Lower leg skin (tissue), 3 donors: ENCODE measurements around the gene CRYGD.
"Not testable (repeated sequence)": the region's sequence is repeated elsewhere in the genome, so short reads cannot be mapped to it uniquely, and the experiment has no call there.

Source experiments
- CTCF ChIP-seq, 3 donors: fragments of 450-650 bp; IDR thresholded peaks; one replicate each; pipeline ENCODE4 v1.5.1; 2016; ENCODE audit warnings: antibody characterized with exemption in 3 of 3, mild to moderate bottlenecking in 3 of 3, moderate library complexity in 2 of 3
- POLR2A ChIP-seq, 2 donors: fragments of 450-650 bp; IDR thresholded peaks; one replicate each; pipeline ENCODE4 v1.6.1; 2016 to 2017; ENCODE audit warnings: antibody characterized with exemption in 2 of 2, mild to moderate bottlenecking in 1 of 2, moderate library complexity in 1 of 2

GRCh38 chr2:208112273-208112745 is 12.0 kb downstream of the CRYGD start:
- not testable (repeated sequence) for TF ChIP-seq CTCF, POLR2A (IDR thresholded peaks at IDR 0.05)
